ENCODE results near the gene METTL16.
"Not testable (repeated sequence)": the region's sequence is repeated elsewhere in the genome, so short reads cannot be mapped to it uniquely, and the experiment has no call there.

The METTL16 gene

GRCh38 chr17:2521257-2521656 is 9.6 kb upstream of the METTL16 start:
- DNase-seq (ENCODE audit: low read depth in 2 of 2): no peak
- no peak overlapping the region for H3K4me3 ChIP-seq (replicated peaks in 1 of 2; ENCODE audit: low read depth in 2 of 2, low read length in 2 of 2)
- TF ChIP-seq CTCF (IDR thresholded peaks at IDR 0.05; ENCODE audit: low read depth, low read length): no peak

GRCh38 chr17:2517539-2517938 is 5.9 kb upstream of the METTL16 start:
- TF ChIP-seq CTCF (IDR thresholded peaks at IDR 0.05; ENCODE audit: low read depth, low read length): no peak
- DNase-seq (ENCODE audit: low read depth in 2 of 2): no peak
- no peak overlapping the region for H3K4me3 ChIP-seq (replicated peaks in 1 of 2; ENCODE audit: low read depth in 2 of 2, low read length in 2 of 2)

GRCh38 chr17:2511138-2511461 is 588 bp downstream of the METTL16 start:
- H3K4me3 ChIP-seq (replicated peaks in 1 of 2; ENCODE audit: low read depth in 2 of 2, low read length in 2 of 2): peak overlapping the region; percentile 86 to 93
- no peak for DNase-seq (ENCODE audit: low read depth in 2 of 2)
- TF ChIP-seq CTCF (IDR thresholded peaks at IDR 0.05; ENCODE audit: low read depth, low read length): no peak

- DNase-seq (ENCODE audit: low read depth in 2 of 2): no peak
- TF ChIP-seq CTCF (IDR thresholded peaks at IDR 0.05; ENCODE audit: low read depth, low read length): no peak
These were observed 1.1 kb downstream of the METTL16 start for GRCh38 chr17:2510559-2510958.

GRCh38 chr17:2508035-2508434 is 3.7 kb downstream of the METTL16 start:
- TF ChIP-seq CTCF (IDR thresholded peaks at IDR 0.05; ENCODE audit: low read depth, low read length): no peak
- DNase-seq (ENCODE audit: low read depth in 2 of 2): no peak
- no peak overlapping the region for H3K4me3 ChIP-seq (replicated peaks in 1 of 2; ENCODE audit: low read depth in 2 of 2, low read length in 2 of 2)

More at GRCh38 chr17:2510559-2510958, 1.1 kb downstream of the METTL16 start:
- peak overlapping the region; percentile 86 to 93 for H3K4me3 ChIP-seq (replicated peaks in 1 of 2; ENCODE audit: low read depth in 2 of 2, low read length in 2 of 2)

GRCh38 chr17:2507015-2507414 is 4.7 kb downstream of the METTL16 start:
- DNase-seq (ENCODE audit: low read depth in 2 of 2); H3K4me3 ChIP-seq (replicated peaks in 1 of 2; ENCODE audit: low read depth in 2 of 2, low read length in 2 of 2): not testable (repeated sequence)

GRCh38 chr17:2503627-2504026 is 8.1 kb downstream of the METTL16 start:
- no peak overlapping the region for H3K4me3 ChIP-seq (replicated peaks in 1 of 2; ENCODE audit: low read depth in 2 of 2, low read length in 2 of 2)

More at GRCh38 chr17:2503627-2504026, 8.1 kb downstream of the METTL16 start:
- TF ChIP-seq CTCF (IDR thresholded peaks at IDR 0.05; ENCODE audit: low read depth, low read length): no peak
- DNase-seq (ENCODE audit: low read depth in 2 of 2): no peak

All from cardiac fibroblast (primary cell).